ENCODE measurements around the gene CPT1B. TPM values are rescaled to one million over a fixed set of nuclear protein-coding genes. Genes with fewer than 3 reads are reported as not detected.
A peak's percentile ranks its signal among the peaks of the same experiment; 100 is the strongest.

CPT1B gene
- total and polyA plus RNA-seq, 2 of the 8 experiments (the other 6 are each of a cell fraction or from before 2014, with no cell fraction given), result 34.2 to 36.2 TPM

DNA sequence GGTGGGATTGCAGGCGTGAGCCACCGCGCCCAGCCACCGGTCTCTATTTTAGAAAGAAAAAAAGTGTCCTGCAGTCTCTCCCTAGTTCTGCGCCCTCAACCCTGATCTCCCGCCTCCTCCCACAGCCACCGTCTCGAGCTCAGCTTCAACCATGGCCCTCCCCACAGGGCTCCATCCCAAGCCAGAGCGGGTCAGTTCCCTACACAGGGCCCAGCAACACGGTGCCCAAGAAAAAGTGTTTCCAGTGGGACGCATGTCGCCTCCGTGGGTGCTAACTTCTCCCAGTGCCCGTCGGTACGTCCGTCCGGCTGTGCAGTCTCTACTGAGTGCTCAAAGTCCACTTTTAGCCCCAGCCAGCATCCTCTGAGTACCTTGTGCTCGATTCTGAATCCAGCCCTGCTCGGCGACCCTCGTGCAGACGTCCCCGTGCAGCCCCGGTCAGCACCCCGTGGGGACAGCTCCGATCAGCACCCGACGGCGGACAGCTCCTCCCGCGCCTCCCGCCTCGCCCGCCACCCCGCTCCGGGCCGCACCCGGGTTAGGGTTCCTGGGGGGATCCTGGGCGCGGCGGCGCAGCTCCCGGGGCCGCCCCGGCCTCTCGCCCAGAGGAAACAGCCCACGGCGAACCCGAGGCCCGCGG, 21.7 kb upstream of the CPT1B start:
- H3K18ac ChIP-seq (ENCODE audit: extremely low read depth, low read length), result no peak overlapping the region
- no peak overlapping the region for H3K14ac ChIP-seq (ENCODE audit: insufficient read length)
- H4K91ac ChIP-seq (replicated peaks; ENCODE audit: insufficient read length, low read length), result no peak overlapping the region
- H4K8ac ChIP-seq (ENCODE audit: extremely low read depth, insufficient read depth, low read length), result peak overlapping the region; percentile 57; the same call in 1 of the 2 replicates
- no peaks in the 10 kb centered on the region for H3K79me1 ChIP-seq (ENCODE audit: low read depth, low read length)
- H3K9me3 ChIP-seq (ENCODE audit: insufficient read depth in 2 of 2, low read depth in 1 of 2, low read length in 1 of 2), result no peaks in the 10 kb centered on the region
- H3K4ac ChIP-seq (replicated peaks; ENCODE audit: insufficient read length, low read depth, low read length), result no peak overlapping the region
- no peak for FAIRE-seq
- H2BK15ac ChIP-seq (ENCODE audit: low read length), result no peak overlapping the region
- H3K4me3 ChIP-seq (ENCODE audit: extremely low read depth in 1 of 4, insufficient read depth in 2 of 4, low read depth in 3 of 4, low read length in 4 of 4), result no peak overlapping the region; a peak in 2 of 8 replicates
- ChIA-PET CTCF (ENCODE audit: partially characterized antibody) (interaction anchor here (0.6 kb wide), 1 partner anchor 59 kb away, joined by 3 read pairs; no protein-coding TSS in a partner anchor), POLR2A (ENCODE audit: partially characterized antibody) (interaction anchor here (0.9 kb wide), 1 partner anchor 10 kb away, joined by 4 read pairs; no protein-coding TSS in a partner anchor)
- H3K4me1 ChIP-seq (replicated peaks in 1 of 4; ENCODE audit: control insufficient read depth in 3 of 4, insufficient read depth in 4 of 4, low read length in 3 of 4), result peaks cover 0 to 16% (median 4%) of the 10 kb centered on the region in 4 experiments; a peak in 5 of 7 replicates
- H3K27me3 ChIP-seq (replicated peaks in 1 of 4; ENCODE audit: control insufficient read depth in 3 of 4, extremely low read depth in 1 of 4, insufficient read depth in 3 of 4, low read length in 3 of 4), result peaks cover 50 to 74% (median 54%) of the 10 kb centered on the region in 4 experiments; a peak in 6 of 7 replicates
- H2BK12ac ChIP-seq (ENCODE audit: low read depth, low read length), result no peak overlapping the region
- no peak overlapping the region for H4K5ac ChIP-seq (ENCODE audit: insufficient read length, low read depth, low read length)
- no peak overlapping the region for H2AK5ac ChIP-seq (ENCODE audit: low read depth, low read length)
- H2BK20ac ChIP-seq (ENCODE audit: low read length), result no peak overlapping the region
- H3K4me2 ChIP-seq (ENCODE audit: insufficient read depth in 1 of 2, low read depth in 2 of 2, low read length in 2 of 2), result peak overlapping the region; percentile 34 to 71; a peak in 3 of 4 replicates
- H3K27ac ChIP-seq (ENCODE audit: low read depth, low read length), result no peak overlapping the region
- peaks cover 0 to 3% (median 0%) of the 10 kb centered on the region in 4 experiments; a peak in 1 of 8 replicates for H3K36me3 ChIP-seq (ENCODE audit: control insufficient read depth in 2 of 4, insufficient read depth in 4 of 4, low read length in 3 of 4)
- no peak overlapping the region for H3K23ac ChIP-seq (ENCODE audit: insufficient read length)
- H4K20me1 ChIP-seq (replicated peaks in 1 of 2; ENCODE audit: control insufficient read depth in 1 of 2, insufficient read depth in 2 of 2, low read length in 2 of 2), result peaks cover 9 to 11% of the 10 kb centered on the region in 2 experiments
- no peak overlapping the region for H3K56ac ChIP-seq (replicated peaks; ENCODE audit: insufficient read length, low read depth, low read length)
- H3K23me2 ChIP-seq (ENCODE audit: low read depth, low read length), result peaks cover 2% of the 10 kb centered on the region; the same call in 1 of the 2 replicates
- no peaks in the 10 kb centered on the region for H3K79me2 ChIP-seq (ENCODE audit: control insufficient read depth in 1 of 2, insufficient read depth in 2 of 2, low read length in 2 of 2)
- no peak overlapping the region for H2BK120ac ChIP-seq (replicated peaks; ENCODE audit: low read depth, low read length)
- H2BK5ac ChIP-seq (ENCODE audit: low read depth, low read length), result no peak overlapping the region
- H2AFZ ChIP-seq (ENCODE audit: low read length), result no peak overlapping the region
- H3K9ac ChIP-seq (replicated peaks in 1 of 4; ENCODE audit: extremely low read depth in 1 of 4, low read depth in 3 of 4, low read length in 3 of 4), result no peak overlapping the region
- WGBS, 2 experiments (ENCODE audit: extremely low coverage in 1 of 2, insufficient coverage in 1 of 2, insufficient read length in 1 of 2, insufficient replicate concordance in 2 of 2, low coverage in 1 of 2, low lambda C conversion rate in 2 of 2, missing lambda C conversion rate in 1 of 2), result 64% methylated on average over 22 of the region's 52 CpGs; no CpG with 5 or more reads in 1 of the 2 experiments
- peak in 1 of 2 experiments; percentile 92 for DNase-seq (ENCODE audit: low read depth in 1 of 2, low spot score in 2 of 2)
- TF ChIP-seq TCF12 (IDR thresholded peaks at IDR 0.05; ENCODE audit: low read depth, low read length) (no peak), CEBPB (IDR thresholded peaks at IDR 0.05; ENCODE audit: low read depth, low read length) (no peak), FOSL1 (IDR thresholded peaks at IDR 0.05; ENCODE audit: insufficient read depth, low read depth, low read length) (no peak), CREB1 (IDR thresholded peaks at IDR 0.05) (0 out of 2 replicates have a peak, but pooled peaks have one; percentile 38), NANOG (IDR thresholded peaks at IDR 0.05; ENCODE audit: insufficient read depth, low read depth, low read length, poor library complexity, severe bottlenecking) (peak; percentile 19), HDAC2 (IDR thresholded peaks at IDR 0.05; ENCODE audit: borderline replicate concordance in 1 of 2, low read depth in 2 of 2, low read length in 2 of 2) (peak; percentile 98 to 99; a peak in 3 of 4 replicates), RXRA (IDR thresholded peaks at IDR 0.05; ENCODE audit: insufficient read depth, low read depth, low read length) (no peak), GABPA (IDR thresholded peaks at IDR 0.05; ENCODE audit: borderline replicate concordance, insufficient read depth, low read length) (peak; percentile 75; the same call in 1 of the 2 replicates), KDM5A (IDR thresholded peaks at IDR 0.05; ENCODE audit: low read length) (no peak), SIN3A (conservative IDR thresholded peaks at IDR 0.05 in 1 of 2, IDR thresholded peaks at IDR 0.05 in 1 of 2; ENCODE audit: low read depth in 1 of 2, low read length in 2 of 2) (peak; percentile 100)
- TF ChIP-seq, protein P1, sequence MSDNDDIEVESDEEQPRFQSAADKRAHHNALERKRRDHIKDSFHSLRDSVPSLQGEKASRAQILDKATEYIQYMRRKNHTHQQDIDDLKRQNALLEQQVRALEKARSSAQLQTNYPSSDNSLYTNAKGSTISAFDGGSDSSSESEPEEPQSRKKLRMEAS (IDR thresholded peaks at IDR 0.05), result peak; percentile 90
